DOHH2 (cell line): ENCODE data around the gene TUBB3.

Source experiments
- CTCF ChIP-seq: fragments of 200-600 bp; sonication (generic); IDR thresholded peaks from one replicate; pipeline ENCODE4 v1.5.1; 2014; ENCODE audit warnings: antibody characterized with exemption, mild to moderate bottlenecking, low read depth, low read length; ENCODE audit not compliant: poor library complexity, severe bottlenecking
- EZH2phosphoT487 ChIP-seq: fragments of 200-600 bp; sonication (generic); IDR thresholded peaks from 2 replicates; pipeline ENCODE4 v1.6.1; 2017; ENCODE audit warnings: borderline replicate concordance, mild to moderate bottlenecking, antibody characterized with exemption, low read length, moderate library complexity, mixed read lengths

- no peak for TF ChIP-seq EZH2phosphoT487
- TF ChIP-seq CTCF, result no peak
These were observed 35.5 kb downstream of the TUBB3 start for GRCh38 chr16:89958596-89958995.
